ENCODE measurements around the gene SLC15A4. TPM values are rescaled to one million over a fixed set of nuclear protein-coding genes. Genes with fewer than 3 reads are reported as not detected.
A peak's percentile ranks its signal among the peaks of the same experiment; 100 is the strongest.

The SLC15A4 gene
- total RNA-seq, 6 experiments from 2014 or later = 20.2 to 26.4 (median 23.1) TPM

DNA sequence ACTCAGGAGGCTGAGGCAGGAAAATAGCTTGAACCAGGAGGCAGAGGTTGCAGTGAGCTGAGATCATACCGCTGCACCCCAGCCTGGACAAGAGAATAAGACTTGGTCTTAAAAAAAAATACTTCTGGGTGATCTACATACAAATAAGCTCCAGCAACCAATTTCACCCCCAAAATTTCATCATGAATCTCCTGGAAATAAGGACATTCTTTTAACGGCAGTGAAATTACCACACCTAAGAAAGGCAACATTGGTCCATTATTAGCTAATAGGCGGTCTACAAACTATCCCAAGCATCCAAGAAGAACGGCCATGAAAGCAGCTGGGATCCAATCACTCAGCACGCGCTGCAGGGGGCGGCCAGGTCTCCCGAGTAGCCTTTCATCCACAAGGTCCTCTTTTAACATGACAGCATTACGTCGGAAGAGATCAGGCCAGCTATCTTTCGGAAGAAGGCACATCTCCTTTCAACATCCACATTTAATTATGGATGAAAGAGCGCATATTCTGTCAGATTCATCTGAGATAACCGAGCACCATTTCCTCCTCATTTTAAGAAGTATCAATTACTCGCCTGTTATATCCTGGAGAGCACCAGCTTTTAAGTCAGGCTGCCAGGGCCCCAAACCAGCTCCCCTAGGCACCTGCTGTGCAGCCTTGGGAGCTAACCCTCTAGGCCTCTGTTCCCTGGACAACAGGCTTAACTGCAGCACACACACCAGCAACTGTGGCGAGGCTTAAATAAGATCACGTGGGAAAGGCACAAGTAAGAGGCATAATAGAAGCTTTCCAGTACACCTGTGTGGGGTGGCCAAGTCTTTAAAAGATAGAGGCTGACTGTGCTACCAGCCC is 4.2 kb downstream of the SLC15A4 start:
- TF ChIP-seq, protein P1, sequence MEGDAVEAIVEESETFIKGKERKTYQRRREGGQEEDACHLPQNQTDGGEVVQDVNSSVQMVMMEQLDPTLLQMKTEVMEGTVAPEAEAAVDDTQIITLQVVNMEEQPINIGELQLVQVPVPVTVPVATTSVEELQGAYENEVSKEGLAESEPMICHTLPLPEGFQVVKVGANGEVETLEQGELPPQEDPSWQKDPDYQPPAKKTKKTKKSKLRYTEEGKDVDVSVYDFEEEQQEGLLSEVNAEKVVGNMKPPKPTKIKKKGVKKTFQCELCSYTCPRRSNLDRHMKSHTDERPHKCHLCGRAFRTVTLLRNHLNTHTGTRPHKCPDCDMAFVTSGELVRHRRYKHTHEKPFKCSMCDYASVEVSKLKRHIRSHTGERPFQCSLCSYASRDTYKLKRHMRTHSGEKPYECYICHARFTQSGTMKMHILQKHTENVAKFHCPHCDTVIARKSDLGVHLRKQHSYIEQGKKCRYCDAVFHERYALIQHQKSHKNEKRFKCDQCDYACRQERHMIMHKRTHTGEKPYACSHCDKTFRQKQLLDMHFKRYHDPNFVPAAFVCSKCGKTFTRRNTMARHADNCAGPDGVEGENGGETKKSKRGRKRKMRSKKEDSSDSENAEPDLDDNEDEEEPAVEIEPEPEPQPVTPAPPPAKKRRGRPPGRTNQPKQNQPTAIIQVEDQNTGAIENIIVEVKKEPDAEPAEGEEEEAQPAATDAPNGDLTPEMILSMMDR (IDR thresholded peaks at IDR 0.05) = no peak

DNA sequence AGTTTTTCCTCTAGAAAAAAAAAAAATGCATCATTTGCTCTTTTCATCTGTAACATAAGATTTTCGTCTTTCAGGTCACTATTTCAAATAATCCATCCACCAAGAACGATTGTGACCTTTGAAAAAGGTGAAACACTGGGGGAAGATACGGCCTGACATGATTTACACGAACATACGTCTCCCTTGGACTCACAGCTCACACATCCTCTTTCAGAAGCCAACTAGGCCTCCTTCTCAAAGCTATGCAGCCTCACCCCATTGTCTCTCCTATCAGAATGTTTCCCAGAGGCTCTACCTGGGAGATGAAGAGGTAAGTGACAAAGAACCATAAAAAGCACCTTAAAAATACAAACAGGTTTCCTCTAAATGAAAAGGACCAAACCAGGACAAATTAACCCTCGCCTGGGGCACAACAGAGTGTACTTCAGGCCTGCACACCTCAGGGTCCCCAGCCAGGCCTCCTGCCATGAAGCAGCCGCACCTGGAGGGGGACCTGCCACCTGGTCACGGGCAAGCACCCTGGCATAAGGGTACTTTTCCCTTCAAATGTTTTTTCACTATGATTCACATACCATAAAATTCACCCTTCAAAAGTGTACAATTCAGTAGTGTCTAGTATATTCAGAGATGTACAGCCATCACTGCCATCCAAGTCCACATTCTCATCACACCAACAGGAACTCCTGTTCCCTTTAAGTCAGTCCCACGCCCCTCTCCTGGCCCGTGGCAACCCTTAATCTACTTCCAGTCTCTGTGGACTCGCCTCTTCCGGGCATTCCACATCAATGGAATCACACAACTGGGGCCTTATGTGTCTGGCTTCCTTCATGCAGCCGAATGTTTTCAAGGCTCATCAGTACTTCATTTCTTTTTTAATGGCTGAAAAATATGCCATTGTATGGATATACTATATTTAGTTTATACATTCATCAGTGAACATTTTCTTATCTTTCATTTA is 5.4 kb downstream of the SLC15A4 start:
- H3K27me3 Mint-ChIP-seq (ENCODE audit: insufficient read depth) = peaks cover 2% of the 10 kb centered on the region; the same call in 1 of the 2 replicates
- TF ChIP-seq, protein P1 (IDR thresholded peaks at IDR 0.05) = no peak

More for the DNA sequence above, 4.2 kb downstream of the SLC15A4 start:
- peaks cover 61% of the 10 kb centered on the region for H3K4me1 Mint-ChIP-seq (ENCODE audit: low read depth)
- peaks cover 14% of the 10 kb centered on the region for H3K36me3 Mint-ChIP-seq (ENCODE audit: low read depth)
- DNase-seq = no peak
- H3K9me3 Mint-ChIP-seq = no peaks in the 10 kb centered on the region
- no peak overlapping the region for H3K4me3 Mint-ChIP-seq
- 0 out of 2 replicates have a peak overlapping the region, but pooled peaks have one; percentile 29 for H3K27ac Mint-ChIP-seq
- peaks cover 2% of the 10 kb centered on the region; the same call in 1 of the 2 replicates for H3K27me3 Mint-ChIP-seq (ENCODE audit: insufficient read depth)

DNA sequence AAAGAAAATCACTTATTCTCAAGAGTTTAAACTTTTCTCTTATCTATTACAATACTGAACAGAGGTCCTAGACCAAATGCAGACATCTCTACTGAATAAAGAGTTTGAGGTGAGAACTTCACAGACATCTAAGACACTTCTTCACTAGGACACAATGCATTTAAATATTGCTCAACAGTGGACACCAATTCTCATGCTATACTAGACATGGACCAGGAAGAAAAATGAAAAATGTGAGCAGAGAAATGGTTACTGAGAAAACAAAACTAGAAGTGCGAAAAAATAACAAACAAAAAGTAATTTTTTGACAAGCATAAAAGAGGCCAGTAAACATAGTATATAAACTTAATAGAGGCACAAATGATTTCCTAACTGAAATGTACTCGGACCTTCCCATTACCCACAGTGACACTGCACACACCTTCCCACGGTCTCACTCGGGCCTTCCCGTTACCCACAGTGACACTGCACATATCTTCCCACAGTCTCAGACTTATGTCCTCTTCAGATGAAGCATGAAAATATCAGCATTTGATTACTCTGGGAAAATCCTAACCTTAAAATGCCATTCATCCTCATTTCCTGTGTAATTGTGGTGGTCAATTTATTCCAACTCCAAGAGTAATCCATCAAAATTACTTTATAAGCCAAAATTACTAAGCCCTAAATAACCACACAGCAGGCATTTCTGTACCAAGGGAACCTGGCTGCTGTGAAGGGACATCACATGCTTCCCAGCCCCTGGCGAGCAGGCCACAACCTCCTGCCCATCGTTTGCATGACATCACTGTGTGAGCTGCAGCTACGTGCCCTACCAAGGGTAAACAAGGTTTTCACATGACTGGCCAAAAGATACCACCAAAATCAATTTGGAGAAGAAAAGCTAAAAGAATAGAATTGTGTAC is 6.4 kb downstream of the SLC15A4 start:
- Mint-ChIP-seq H3K4me1 (ENCODE audit: low read depth) (peaks cover 80% of the 10 kb centered on the region), H3K36me3 (ENCODE audit: low read depth) (peaks cover 33% of the 10 kb centered on the region), H3K9me3 (no peaks in the 10 kb centered on the region), H3K27me3 (ENCODE audit: insufficient read depth) (peaks cover 2% of the 10 kb centered on the region; the same call in 1 of the 2 replicates), H3K27ac (peak overlapping the region; percentile 67), H3K4me3 (no peak overlapping the region; the same call in 1 of the 2 replicates)
- peak; percentile 22 for DNase-seq
- TF ChIP-seq, protein P1 (IDR thresholded peaks at IDR 0.05) = no peak

More for the DNA sequence above, 5.4 kb downstream of the SLC15A4 start:
- peak overlapping the region; percentile 26; the same call in 1 of the 2 replicates for H3K4me3 Mint-ChIP-seq
- peak overlapping the region; percentile 67 for H3K27ac Mint-ChIP-seq
- no peaks in the 10 kb centered on the region for H3K9me3 Mint-ChIP-seq
- peaks cover 72% of the 10 kb centered on the region for H3K4me1 Mint-ChIP-seq (ENCODE audit: low read depth)
- DNase-seq = peak; percentile 46
- peaks cover 25% of the 10 kb centered on the region for H3K36me3 Mint-ChIP-seq (ENCODE audit: low read depth)

DNA sequence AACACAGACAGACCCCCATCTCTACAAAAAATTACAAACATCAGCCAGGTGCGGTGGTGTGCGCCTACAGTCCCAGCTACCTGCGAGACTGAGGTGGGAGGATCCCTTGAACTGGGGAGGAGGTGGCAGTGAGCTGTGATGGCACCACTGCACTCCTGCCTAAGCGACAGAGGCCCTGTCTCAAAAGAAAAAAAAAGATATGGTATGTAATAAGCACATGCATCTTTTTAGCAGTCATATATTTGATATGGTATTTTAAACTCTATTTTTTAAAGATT is 7.2 kb downstream of the SLC15A4 start:
- TF ChIP-seq, protein P1 (IDR thresholded peaks at IDR 0.05) = no peak
- H3K4me3 Mint-ChIP-seq = no peak overlapping the region
- DNase-seq = no peak
- peak overlapping the region; percentile 42; the same call in 1 of the 2 replicates for H3K27ac Mint-ChIP-seq
- H3K9me3 Mint-ChIP-seq = no peaks in the 10 kb centered on the region
- peaks cover 27% of the 10 kb centered on the region for H3K36me3 Mint-ChIP-seq (ENCODE audit: low read depth)
- peaks cover 2% of the 10 kb centered on the region; the same call in 1 of the 2 replicates for H3K27me3 Mint-ChIP-seq (ENCODE audit: insufficient read depth)
- H3K4me1 Mint-ChIP-seq (ENCODE audit: low read depth) = peaks cover 78% of the 10 kb centered on the region

Measured in HFFc6 (cell line).